K562 treated with DMSO at 1 percent for 24 hours (cell line): ENCODE data around the gene PLPPR5. TPM values are rescaled to one million over a fixed set of nuclear protein-coding genes. Genes with fewer than 3 reads are reported as not detected.

Source experiments
- total RNA-seq: library from RNA; unstranded; fragments of 300-600 nt; gene quantifications from 2 replicates; pipeline ENCODE4 v1.2.3, GENCODE V29; 2022; ENCODE audit warnings: low read depth; ENCODE audit not compliant: insufficient read depth

PLPPR5 gene, protein sequence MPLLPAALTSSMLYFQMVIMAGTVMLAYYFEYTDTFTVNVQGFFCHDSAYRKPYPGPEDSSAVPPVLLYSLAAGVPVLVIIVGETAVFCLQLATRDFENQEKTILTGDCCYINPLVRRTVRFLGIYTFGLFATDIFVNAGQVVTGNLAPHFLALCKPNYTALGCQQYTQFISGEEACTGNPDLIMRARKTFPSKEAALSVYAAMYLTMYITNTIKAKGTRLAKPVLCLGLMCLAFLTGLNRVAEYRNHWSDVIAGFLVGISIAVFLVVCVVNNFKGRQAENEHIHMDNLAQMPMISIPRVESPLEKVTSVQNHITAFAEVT
- not detected in 2 replicates for total RNA-seq

GRCh38 chr1:99004861-99005442 lies at the start of gene PLPPR5:
TSS of gene PLPPR5 (minus strand) at chr1:99004861. CDS start at chr1:99004671, 190 bp downstream.

